ENCODE results near the gene WDR55. TPM values are rescaled to one million over a fixed set of nuclear protein-coding genes. Genes with fewer than 3 reads are reported as not detected.

Gene WDR55
- total and polyA plus RNA-seq, 10 of the 15 experiments (the other 5 are each of a cell fraction or from before 2014, with no cell fraction given): 3.4 to 27.8 (median 20.3) TPM

- TF ChIP-seq BHLHE40 (IDR thresholded peaks at IDR 0.05; ENCODE audit: borderline replicate concordance in 1 of 2, low read depth in 2 of 2, low read length in 1 of 2) (peak; percentile 54 to 55; a peak in 2 of 4 replicates), MEF2A (IDR thresholded peaks at IDR 0.05; ENCODE audit: insufficient read depth, low read depth, low read length) (0 out of 2 replicates have a peak, but pooled peaks have one; percentile 60), CHD1 (IDR thresholded peaks at IDR 0.05; ENCODE audit: low read depth, low read length) (no peak), BMI1 (IDR thresholded peaks at IDR 0.05; ENCODE audit: borderline replicate concordance) (no peak), JUNB (IDR thresholded peaks at IDR 0.05) (no peak), HSF1 (IDR thresholded peaks at IDR 0.05; ENCODE audit: low read depth, low read length) (no peak), CHD2 (IDR thresholded peaks at IDR 0.05; ENCODE audit: borderline replicate concordance, low read depth, low read length) (no peak), CEBPZ (IDR thresholded peaks at IDR 0.05; ENCODE audit: low read depth, low read length) (no peak), GABPA (IDR thresholded peaks at IDR 0.05; ENCODE audit: low read depth) (peak; percentile 97), NR2C2 (IDR thresholded peaks at IDR 0.05; ENCODE audit: borderline replicate concordance, control insufficient read depth, insufficient read length, low read depth) (no peak), MTA2 (IDR thresholded peaks at IDR 0.05; ENCODE audit: low read depth) (peak; percentile 35; the same call in 1 of the 2 replicates), NRF1 (conservative IDR thresholded peaks at IDR 0.05; ENCODE audit: low read depth, low read length) (no peak), BCL3 (IDR thresholded peaks at IDR 0.05; ENCODE audit: borderline replicate concordance, insufficient read depth, low read depth, low read length, poor library complexity, severe bottlenecking) (peak; percentile 62), ZBED1 (IDR thresholded peaks at IDR 0.05; ENCODE audit: borderline replicate concordance) (peak; percentile 18; the same call in 1 of the 2 replicates), MLLT1 (IDR thresholded peaks at IDR 0.05) (peak; percentile 72), IRF3 (IDR thresholded peaks at IDR 0.05) (no peak), TBL1XR1 (IDR thresholded peaks at IDR 0.05; ENCODE audit: low read depth, low read length) (peak; percentile 31; the same call in 1 of the 2 replicates), NFXL1 (IDR thresholded peaks at IDR 0.05; ENCODE audit: borderline replicate concordance) (no peak), BCL11A (IDR thresholded peaks at IDR 0.05; ENCODE audit: low read depth, low read length) (no peak)
Observed at GRCh38 chr5:140690941-140691924, 26.5 kb downstream of the WDR55 start, which contains the start of the genes HARS1 and HARS2 (continued).

Measured in GM12878 (cell line).